Stimulated activated CD8-positive, alpha-beta memory T cell treated with anti-CD3 and anti-CD28 coated beads, Interleukin-2, amount 100 ng/mL, for 1 hour (primary cell): Measurements from ENCODE around the gene PKHD1.

Experiments
- DNase-seq, 2 donors: peaks; one replicate each; pipeline ENCODE4 v3.0.0-alpha.2; 2020; ENCODE audit warnings: low read depth in 2 of 2

The PKHD1 gene, protein sequence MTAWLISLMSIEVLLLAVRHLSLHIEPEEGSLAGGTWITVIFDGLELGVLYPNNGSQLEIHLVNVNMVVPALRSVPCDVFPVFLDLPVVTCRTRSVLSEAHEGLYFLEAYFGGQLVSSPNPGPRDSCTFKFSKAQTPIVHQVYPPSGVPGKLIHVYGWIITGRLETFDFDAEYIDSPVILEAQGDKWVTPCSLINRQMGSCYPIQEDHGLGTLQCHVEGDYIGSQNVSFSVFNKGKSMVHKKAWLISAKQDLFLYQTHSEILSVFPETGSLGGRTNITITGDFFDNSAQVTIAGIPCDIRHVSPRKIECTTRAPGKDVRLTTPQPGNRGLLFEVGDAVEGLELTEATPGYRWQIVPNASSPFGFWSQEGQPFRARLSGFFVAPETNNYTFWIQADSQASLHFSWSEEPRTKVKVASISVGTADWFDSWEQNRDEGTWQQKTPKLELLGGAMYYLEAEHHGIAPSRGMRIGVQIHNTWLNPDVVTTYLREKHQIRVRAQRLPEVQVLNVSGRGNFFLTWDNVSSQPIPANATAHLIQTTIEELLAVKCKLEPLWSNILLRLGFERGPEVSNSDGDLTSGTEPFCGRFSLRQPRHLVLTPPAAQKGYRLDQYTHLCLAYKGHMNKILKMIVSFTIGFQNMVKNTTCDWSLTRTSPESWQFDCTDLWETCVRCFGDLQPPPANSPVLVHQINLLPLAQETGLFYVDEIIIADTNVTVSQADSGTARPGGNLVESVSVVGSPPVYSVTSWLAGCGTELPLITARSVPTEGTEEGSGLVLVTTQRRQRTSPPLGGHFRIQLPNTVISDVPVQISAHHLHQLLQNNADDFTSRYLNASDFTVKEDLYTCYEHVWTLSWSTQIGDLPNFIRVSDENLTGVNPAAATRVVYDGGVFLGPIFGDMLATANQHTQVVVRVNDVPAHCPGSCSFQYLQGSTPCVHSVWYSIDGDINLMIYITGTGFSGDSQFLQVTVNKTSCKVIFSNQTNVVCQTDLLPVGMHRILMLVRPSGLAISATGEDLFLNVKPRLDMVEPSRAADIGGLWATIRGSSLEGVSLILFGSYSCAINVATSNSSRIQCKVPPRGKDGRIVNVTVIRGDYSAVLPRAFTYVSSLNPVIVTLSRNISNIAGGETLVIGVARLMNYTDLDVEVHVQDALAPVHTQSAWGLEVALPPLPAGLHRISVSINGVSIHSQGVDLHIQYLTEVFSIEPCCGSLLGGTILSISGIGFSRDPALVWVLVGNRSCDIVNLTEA (N-terminal part only)

DNA sequence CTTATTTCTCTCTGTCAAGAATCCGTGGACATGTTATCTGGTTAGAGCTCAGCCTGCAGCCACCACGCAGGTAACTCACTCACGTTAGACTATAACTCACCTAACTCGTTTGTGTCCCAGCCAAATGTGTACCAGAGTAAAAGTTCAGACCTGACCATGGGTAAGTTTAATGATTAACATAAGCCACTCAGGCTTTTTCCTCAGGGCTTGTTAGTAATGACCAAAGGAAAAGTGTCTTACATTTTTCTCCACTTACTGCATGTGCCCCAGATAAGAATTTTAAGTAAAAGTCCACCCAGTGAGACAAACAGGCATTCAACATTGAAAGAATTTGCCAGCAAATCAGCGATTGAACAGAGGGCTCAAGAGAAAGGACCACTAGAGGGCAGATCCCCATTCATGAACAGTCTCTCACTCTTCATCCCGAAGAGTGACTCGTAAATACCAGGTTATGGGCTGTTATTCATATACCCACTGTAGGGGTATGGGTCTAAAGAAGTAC, at the start of gene PKHD1:
TSS of gene PKHD1 (minus strand) at position 116 of the 502 bp plus-strand sequence. CDS start 2,680 bp downstream, outside the sequence.
- DNase-seq: no peak

DNA sequence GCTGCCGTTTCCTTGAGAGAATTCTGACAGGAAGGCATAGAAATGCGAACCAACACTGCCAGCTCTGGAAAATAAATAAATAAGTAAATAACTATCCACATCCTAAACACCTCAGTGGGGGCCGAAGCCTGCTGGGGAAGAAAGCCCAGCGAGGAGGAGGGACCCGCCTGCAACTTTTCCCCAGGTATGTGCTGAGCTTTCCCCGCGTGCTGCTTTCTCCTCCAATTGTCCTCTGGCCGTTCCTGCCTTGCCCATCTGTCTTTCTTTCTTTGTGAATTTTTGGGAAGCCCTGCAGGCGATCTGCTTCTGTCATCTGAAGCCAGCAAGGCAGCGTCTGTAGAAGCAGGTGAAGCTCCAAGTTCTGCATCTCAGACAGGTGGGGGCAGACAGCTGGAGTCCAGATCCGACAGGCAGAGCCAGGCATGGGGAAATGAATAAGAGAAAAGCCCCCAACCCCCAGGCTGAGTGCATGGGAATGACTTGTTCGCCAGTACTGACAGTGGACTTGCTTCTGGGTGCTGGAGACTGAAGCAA, 49.6 kb upstream of the PKHD1 start:
- DNase-seq: no peak

DNA sequence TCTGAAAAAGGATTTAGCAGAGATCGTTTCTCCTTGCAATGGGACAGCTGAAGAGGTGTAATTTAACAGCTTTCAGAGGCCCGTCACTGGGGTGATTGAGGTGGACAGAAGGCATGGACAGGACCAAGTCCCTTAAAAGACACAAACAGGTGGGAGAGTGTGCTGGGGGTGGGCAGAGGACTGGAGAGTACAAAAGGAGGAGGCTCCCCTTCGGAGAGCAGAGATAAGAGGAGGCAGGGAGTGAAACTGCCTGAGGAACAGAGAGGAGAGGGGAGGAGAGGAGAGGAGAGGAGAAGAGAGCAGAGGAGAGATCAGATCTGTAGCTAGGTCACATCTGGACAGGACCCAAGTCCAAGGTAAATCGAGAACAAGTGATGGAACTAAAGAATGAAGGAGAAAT, 48.6 kb upstream of the PKHD1 start:
- DNase-seq: no peak

DNA sequence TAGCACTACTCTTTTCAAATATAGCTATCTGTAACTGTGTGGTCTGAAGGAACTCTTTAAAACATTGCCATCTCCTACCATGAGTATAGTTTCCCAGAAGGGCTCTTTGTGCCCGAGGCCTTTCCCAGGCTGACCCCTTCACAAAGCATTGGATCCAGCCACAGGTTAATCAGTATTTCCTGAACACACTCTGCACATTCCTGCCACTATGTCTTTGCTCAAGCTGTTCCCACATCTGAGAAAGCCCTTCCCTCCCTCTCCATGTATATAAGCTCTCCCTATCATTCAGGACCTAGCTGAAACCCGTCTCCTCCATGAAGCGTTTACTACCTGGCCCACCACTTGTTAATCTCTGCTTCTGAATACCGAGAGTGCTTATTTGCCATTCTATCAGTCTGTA, 47.8 kb upstream of the PKHD1 start:
- DNase-seq: no peak

DNA sequence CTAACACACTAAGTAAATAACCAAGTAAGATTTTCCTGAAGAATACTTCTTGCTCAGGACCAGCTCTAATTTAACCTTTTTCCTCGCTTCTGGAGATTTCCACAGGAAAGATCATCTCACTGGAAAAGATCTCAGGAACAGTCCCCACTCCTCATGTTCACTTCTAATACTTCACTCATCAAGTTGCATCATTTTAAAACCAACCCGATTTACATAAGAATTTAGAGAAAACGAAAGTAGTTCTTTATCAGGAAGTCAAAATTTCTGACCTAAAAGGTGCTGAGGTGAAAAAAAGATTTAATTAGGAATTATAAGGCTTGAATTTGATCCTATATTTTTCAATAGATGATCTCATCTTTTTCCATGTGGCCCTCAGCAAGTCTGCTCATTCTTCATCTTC, 46.6 kb upstream of the PKHD1 start:
- DNase-seq: no peak

DNA sequence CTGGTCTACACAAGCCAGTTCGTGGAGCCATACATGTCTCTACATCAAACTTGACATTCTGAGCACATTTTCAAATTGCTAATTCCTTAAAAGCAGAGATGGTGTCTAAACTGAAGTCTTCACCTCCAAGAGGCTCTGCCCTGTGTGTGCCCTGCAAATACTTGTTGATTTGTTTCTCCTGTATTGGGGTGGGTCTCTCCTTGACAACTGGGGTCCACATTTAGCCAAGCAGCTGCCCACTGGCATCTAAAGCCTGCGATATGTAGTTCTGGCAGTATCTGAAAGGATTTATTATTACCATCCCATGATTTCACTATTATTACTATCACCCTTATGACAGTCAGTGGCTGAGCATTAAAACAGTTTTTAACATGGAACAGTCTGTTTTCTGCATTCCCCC, 45.9 kb upstream of the PKHD1 start:
- DNase-seq: no peak

DNA sequence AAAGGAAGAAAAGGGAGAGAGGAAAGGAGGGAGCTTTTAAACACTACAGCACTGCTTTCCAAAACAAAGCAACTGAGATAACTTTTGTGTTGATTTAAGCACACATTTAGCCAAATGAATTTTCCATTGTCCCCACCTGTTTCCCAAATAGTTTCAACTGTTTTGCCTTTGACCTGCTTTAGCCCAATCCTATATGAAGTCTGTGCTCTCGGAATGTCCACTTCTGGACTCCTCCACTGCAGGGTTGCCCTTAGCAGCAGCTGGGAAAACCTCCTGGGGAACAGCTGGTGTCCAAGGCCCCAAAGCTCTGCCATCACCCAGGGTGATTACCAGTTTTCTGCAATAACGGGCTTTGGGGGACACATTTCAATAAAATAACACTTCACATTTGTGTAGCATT, 44.9 kb upstream of the PKHD1 start:
- no peak for DNase-seq

DNA sequence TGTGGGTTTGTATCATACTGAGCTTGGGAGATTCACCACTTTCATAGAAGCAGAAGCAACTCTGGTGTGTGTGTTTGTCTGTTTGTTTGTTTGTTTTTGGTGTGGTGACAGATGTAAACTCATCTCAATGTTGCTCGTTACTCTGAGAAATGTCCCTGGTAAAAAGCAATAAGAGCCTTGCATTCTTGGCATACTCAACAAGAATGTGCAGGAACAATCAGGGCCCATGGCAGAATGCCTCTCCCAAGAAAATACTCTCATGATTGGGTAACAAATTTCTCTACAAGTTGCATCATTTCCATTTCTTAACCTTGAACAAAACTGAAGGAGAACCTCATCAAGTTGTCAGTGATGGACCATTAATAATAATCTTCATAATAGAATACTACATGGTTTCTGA, 43.0 kb upstream of the PKHD1 start:
- DNase-seq: no peak

DNA sequence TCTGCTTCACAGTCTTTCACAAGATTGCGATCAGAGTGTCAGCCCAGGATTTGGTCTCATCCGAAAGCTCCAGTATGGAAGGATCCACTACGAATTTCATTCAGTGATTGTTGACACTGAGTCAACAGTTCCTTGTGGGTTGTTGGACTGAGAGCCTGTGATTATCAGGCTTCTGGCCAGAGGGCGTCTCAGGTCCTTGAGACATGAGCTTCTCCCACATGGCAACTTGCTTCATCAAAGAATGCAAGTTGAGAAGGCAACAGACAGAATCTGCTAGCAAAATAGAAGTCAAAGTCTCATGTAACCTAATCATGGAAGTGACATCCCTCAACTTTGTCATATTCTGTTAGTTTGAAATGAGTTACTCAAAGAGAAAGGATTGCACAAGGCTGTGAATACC, 40.5 kb upstream of the PKHD1 start:
- DNase-seq: no peak

DNA sequence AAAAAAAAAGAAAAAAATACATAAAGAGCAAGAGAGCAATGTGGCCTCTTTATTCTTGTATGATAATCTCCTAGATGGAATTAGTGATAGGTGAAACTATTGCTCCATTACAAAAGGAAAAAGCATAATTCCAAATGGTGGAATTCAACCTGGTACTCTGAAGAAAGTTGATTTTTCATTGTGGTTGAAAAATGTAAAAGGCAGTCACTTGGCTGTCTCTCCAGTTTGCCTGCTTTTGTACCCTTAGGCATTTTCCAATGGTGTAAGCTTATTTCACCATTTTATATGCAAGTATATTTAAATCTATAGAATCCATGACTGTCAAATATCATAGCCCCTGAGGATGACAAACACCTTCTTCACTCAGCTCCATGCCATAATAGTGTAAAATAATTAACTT, 38.8 kb upstream of the PKHD1 start:
- no peak for DNase-seq

DNA sequence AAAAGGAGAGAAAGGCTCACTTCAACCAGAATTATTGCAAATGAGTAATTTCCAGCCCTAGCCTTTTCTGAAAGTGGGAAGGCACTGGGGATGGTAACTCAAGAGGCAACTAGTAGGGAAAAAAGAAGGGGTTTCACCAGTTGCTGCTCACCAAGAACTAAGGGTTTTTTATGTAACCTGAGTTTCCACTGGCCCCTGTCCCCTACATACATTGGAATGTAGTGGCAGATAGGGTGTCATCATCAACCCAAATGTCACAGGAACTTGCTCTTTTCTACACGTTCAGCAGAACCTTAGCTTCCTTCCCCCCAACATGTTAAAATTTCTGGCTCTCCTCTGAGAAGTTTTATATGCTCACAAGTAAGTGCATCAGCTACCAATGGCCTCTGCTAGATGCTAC, 38.2 kb upstream of the PKHD1 start:
- DNase-seq: no peak

DNA sequence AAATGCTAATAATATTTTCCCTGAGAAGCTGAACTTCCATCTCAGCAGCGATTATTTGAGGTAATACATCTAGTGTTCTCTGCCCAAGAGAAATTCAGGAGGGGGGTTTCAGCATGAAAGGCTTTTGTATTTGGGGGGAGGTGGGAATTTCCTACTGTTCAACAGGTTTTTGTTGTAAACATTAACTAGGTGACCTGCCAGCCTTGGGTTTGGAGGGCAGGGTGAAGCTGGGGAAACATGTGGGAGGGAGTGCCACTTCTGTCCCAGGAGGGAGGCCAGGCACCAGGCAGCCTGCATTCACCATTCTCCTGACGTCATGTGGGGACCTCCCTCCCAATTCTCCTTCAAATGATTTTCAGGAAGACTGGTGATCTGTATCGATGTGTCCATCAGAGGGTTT, 37.7 kb upstream of the PKHD1 start:
- DNase-seq: no peak

DNA sequence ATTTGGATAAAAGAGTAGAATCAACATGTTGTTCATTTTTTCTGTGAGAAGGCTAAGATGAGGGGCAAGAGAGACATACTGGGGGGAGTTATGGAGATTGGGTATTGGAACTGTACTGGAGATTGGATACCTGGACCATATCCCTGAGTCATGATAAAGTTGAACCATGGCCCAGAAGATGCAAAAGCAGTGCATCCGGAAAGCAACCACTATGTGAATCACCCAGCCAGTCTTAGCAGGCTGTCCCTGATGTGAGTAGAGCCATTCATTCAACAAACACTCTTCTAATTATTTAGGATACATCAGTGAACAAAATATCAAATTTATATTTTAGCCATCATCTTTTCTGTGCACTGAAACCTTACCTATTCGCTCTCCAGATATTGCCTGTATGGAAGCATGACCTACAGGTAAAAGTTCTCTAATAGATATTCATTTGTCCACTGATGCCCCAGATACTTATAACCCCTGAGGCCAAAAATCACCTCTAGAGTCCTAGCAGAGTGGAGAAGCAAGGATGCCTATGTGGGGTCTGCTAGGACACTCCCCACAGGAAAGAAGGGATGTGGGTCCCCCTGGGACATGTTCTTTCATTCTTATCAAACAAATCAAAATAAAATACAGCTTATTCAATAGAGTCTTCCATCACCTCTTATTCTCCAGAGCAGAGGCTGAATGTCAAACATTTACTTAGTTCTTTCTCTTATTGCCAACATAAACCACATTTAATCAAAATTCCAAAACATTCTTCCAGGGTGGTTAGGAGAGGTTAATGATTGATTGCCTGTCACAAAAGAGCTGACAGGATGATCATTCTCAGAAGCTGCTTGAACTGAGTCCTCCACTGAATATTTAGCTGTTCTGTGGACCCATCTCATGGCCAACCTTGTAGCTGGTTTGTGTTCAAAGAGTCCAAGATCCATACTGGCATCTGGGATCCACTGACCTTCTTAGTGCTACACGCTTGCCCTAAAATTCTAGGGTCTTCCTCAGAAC, 37.0 kb upstream of the PKHD1 start:
- no peak for DNase-seq

DNA sequence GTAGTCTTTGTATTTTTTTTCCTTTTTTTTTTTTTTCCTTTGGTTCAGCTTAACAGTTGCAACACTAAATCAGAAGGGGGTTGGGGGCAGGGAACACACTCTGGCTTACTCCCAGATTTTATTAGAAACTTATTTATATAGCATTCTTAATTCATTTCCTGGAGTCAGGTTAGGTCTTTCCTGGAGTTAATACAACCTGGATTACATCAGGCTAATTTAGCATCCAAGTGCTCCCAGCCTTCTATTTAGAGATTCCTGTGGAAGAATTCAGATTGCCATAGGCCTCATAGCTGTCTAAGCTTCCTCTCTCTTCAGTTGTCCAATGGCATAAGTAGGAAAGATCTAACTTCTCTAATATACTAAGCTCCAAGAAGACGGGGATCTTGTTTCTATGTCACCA, 35.8 kb upstream of the PKHD1 start:
- DNase-seq: no peak

DNA sequence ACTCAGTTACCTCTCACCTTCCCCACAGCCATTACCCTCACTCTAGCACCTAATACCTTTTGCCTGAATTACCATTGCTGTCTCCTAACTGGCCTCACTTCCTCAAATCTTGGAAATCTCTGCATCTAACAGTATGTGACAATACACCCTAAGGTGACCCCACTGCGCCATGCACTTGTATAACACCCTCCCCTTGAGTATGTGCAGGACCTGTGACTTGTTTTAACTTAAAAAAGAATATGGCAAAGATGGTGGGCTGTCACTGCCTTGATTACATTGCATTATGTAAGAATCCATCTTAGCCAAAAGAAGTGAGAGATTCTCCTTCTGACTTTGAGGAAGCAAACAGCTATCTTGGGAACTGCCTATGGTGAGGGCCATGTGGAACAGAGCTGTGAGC, 29.9 kb upstream of the PKHD1 start:
- no peak for DNase-seq

DNA sequence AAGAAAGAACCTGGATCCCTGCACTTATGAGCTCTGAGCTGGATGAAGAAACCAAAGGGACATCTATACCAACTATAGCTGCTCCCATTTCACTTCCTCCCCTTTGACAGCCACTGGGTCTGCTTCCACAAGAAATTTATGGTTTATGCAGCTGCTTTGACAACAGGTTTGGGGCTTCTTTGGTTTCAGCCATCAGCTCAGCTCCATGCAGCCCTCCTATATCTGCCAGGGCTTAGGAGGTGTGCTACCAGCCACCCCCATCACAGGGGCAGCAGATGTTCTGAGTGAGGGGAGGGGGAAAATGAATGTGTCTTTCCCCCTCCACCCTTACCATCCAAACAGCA, 29.2 kb upstream of the PKHD1 start:
- DNase-seq: no peak

DNA sequence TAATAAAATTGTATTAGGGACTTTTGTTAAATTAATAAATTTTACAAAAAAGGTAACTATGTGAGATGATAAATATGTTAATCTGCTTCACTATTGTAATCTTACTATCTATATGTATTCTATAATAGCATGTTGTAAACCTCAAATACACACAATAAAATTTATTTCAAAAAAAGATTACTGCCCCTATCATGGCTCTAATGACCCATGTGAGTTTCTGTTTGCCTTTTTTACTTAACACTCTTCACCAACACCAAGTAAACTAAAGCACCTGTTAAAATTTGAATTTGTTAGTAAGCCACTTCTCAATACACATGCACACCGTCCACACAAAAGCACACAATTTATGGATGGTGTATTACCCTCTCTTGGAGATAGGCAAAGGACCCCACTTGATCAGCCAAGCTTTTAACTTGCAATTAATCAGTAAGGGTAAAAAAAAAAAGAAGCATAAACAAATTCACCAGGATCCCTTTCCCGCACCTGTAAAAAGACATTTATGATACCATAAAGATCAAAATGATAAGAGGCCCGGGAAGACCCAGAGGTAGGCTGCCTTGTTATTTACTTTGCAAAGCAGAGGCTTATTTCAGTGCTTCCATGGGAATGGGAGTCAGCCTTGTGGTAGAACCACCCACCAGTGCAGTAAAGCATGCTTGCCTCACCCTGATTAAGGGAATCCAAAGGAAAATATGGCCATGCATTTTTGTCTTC, 28.6 kb upstream of the PKHD1 start:
- DNase-seq: no peak

DNA sequence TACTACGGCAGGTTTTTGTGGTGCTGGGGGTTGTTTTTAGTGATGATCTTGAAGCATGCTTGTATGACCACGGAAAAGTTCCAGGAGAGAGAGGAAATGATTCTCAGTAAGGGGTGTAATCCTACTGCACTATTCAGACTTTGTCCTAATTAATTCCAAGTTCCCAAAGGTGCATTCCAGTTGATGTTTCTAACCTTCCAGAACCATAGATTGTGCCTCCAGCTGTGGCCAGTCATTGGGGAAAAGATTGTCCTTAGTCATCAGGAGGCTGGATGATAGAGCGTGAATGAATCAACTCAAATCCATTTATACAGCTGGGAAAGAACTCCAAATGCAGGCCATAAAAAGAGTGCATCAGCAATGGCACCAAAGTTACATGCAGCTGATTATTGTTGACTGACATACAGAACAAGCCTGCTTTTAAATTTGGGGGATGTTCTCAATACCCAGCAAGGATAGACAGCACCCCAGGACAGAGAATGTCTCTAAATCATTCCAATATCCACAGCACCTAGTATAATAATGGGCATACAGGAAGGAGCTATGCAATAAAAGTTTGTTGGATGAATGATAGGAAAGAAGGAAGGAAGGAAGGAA, 27.8 kb upstream of the PKHD1 start:
- no peak for DNase-seq

DNA sequence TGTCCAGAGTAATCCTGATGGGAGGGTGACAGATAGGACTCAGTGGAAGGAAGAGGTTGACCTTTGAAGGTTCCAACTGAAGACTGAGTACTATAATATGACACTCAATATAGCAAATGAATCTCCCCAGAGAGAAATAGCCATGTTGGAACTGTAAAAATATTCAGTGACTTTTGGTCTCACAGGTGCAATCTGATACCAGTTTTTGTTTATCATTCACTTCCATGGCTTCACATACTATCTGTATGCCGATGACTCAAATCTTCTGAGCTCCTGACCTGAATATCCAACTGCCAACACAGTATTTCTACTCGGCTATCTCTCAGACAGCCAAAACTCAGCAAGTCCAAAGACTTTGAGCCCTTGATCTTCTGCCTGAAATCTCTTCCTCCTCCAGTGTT, 21.8 kb upstream of the PKHD1 start:
- DNase-seq: no peak

DNA sequence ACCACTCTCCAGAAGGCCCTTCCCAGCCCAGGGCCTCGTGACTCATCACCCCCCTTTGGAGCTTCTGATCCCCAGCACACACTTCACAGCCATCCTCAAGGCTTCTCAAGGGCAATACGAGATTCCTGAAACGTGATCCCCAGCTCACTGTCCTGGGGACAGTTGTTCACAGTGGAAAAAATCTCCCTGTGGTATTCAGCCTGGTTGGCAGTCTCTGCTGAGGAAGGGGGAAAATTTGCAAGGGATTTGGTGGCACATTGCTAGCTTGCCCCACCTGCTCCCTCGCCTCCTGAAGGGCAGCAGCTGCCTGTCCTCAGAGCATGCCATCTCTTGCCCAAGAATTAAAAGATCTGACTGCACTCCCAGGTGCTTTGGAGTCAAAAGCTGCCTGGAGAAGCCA, 20.7 kb upstream of the PKHD1 start:
- DNase-seq: no peak
